HEK293 (cell line): Measurements from ENCODE around the gene TRAK2.

Experiments
- CTCF ChIA-PET: fragments of 350-600 bp; formaldehyde crosslinking; extraction: SDS; loops from one replicate; lab custom pipeline; 2021; ENCODE audit warnings: antibody characterized with exemption; lab: Yijun Ruan, JAX
- POLR2A ChIA-PET: fragments of 300-600 bp; formaldehyde crosslinking; extraction: SDS; loops from one replicate; lab custom pipeline; 2020; ENCODE audit warnings: antibody characterized with exemption, inconsistent platforms; lab: Yijun Ruan, JAX
- H3K27ac ChIP-seq: fragments of 200-500 bp; sonication (Bioruptor generic); 2 replicates; pipeline ENCODE4 v1.5.1; 2014; ENCODE audit warnings: low read depth, low read length, control low read depth, inconsistent platforms; ENCODE audit errors: extremely low read depth
- H3K36me3 ChIP-seq, 2 experiments: fragments of 200-500 bp in 1 of 2; sonication (Bioruptor generic) in 1 of 2; 1 replicate in 1 of 2; 2 replicates in 1 of 2; pipeline ENCODE4 v1.5.1; 2014 to 2017; ENCODE audit warnings: inconsistent platforms in 2 of 2, low read length in 2 of 2; ENCODE audit not compliant: control insufficient read depth in 2 of 2, insufficient read depth in 1 of 2
- H3K4me1 ChIP-seq: fragments of 200-500 bp; sonication (Bioruptor generic); 2 replicates; pipeline ENCODE4 v1.5.1; 2014; ENCODE audit warnings: mild to moderate bottlenecking, low read length, inconsistent platforms; ENCODE audit not compliant: control insufficient read depth, insufficient read depth
- H3K4me3 ChIP-seq: 2 replicates; pipeline ENCODE4 v1.5.1; 2011; ENCODE audit warnings: low read depth, mild to moderate bottlenecking, control low read depth, low read length, moderate library complexity
- H3K9me3 ChIP-seq: fragments of 200-500 bp; sonication (Bioruptor generic); 2 replicates; pipeline ENCODE4 v1.5.1; 2014; ENCODE audit warnings: low read depth, low read length, inconsistent platforms; ENCODE audit not compliant: control insufficient read depth, insufficient read depth
- MZF1 ChIP-seq: fragments of 450-650 bp; formaldehyde crosslinking; IDR thresholded peaks from 2 replicates; pipeline ENCODE4 v1.5.1; 2017; ENCODE audit warnings: missing biosample characterization, missing genetic modification characterization, borderline replicate concordance
- ZBTB1 ChIP-seq: fragments of 450-650 bp; formaldehyde crosslinking; IDR thresholded peaks from 2 replicates; pipeline ENCODE4 v1.5.1; 2016; ENCODE audit warnings: missing biosample characterization, missing genetic modification characterization
- ZBTB21 ChIP-seq: fragments of 450-650 bp; formaldehyde crosslinking; IDR thresholded peaks from 2 replicates; pipeline ENCODE4 v1.5.1; 2017; ENCODE audit warnings: missing biosample characterization, missing genetic modification characterization
- ZIC2 ChIP-seq: fragments of 450-650 bp; formaldehyde crosslinking; IDR thresholded peaks from 2 replicates; pipeline ENCODE4 v1.5.1; 2016; ENCODE audit warnings: missing biosample characterization, missing genetic modification characterization
- ZNF121 ChIP-seq: fragments of 450-650 bp; formaldehyde crosslinking; IDR thresholded peaks from 2 replicates; pipeline ENCODE4 v1.5.1; 2016; ENCODE audit warnings: missing biosample characterization, missing genetic modification characterization
- ZNF133 ChIP-seq: fragments of 450-650 bp; formaldehyde crosslinking; IDR thresholded peaks from 2 replicates; pipeline ENCODE4 v1.5.1; 2016; ENCODE audit warnings: missing biosample characterization, missing genetic modification characterization
- ZNF792 ChIP-seq: fragments of 450-650 bp; formaldehyde crosslinking; IDR thresholded peaks from 2 replicates; pipeline ENCODE4 v1.5.1; 2016; ENCODE audit warnings: missing biosample characterization, missing genetic modification characterization
- ZNF843 ChIP-seq: fragments of 450-650 bp; formaldehyde crosslinking; IDR thresholded peaks from 2 replicates; pipeline ENCODE4 v1.5.1; 2016; ENCODE audit warnings: missing biosample characterization, missing genetic modification characterization
- TF ChIP-seq, protein P1 (sequence below): fragments of 450-650 bp; formaldehyde crosslinking; IDR thresholded peaks from 2 replicates; pipeline ENCODE4 v1.5.1; 2016; ENCODE audit warnings: missing biosample characterization, missing genetic modification characterization
- TF ChIP-seq, protein P2 (sequence below): fragments of 450-650 bp; formaldehyde crosslinking; IDR thresholded peaks from 2 replicates; pipeline ENCODE4 v1.5.1; 2016; ENCODE audit warnings: missing biosample characterization, missing genetic modification characterization, borderline replicate concordance
- TF ChIP-seq, protein P3 (sequence below): fragments of 450-650 bp; formaldehyde crosslinking; IDR thresholded peaks from 2 replicates; pipeline ENCODE4 v1.5.1; 2016; ENCODE audit warnings: missing biosample characterization, missing genetic modification characterization
- TF ChIP-seq, protein P4 (sequence below): fragments of 450-650 bp; formaldehyde crosslinking; IDR thresholded peaks from 2 replicates; pipeline ENCODE4 v1.5.1; 2016; ENCODE audit warnings: missing biosample characterization, missing genetic modification characterization
- TF ChIP-seq, protein P5 (sequence below): fragments of 450-650 bp; formaldehyde crosslinking; IDR thresholded peaks from 2 replicates; pipeline ENCODE4; 2016; ENCODE audit warnings: missing biosample characterization, missing genetic modification characterization
- TF ChIP-seq, protein P6 (sequence below): fragments of 450-650 bp; formaldehyde crosslinking; IDR thresholded peaks from 2 replicates; pipeline ENCODE4 v1.5.1; 2016; ENCODE audit warnings: missing biosample characterization, missing genetic modification characterization

TRAK2 gene

DNA sequence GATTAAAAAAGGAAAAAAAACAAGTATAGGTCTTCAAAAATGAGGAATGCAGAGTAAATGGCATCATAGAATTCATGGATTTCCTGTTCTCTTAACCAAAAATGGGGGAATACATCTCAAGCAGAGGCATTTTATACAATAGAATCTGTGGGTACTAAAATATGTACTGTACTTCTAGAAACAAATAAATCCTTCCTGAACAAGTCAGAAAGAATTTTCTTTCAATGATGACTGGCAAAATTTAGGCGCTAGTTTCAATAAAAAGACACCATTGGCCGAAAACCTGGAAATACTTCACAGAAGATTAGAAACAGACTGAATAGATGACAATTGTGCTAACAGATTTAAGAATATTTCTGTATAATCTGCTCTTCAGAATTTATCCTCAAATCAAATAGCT is 15.1 kb downstream of the TRAK2 start:
- no peak overlapping the region for H3K4me3 ChIP-seq
- H3K9me3 ChIP-seq = no peaks in the 10 kb centered on the region
- H3K27ac ChIP-seq = no peak overlapping the region
- H3K36me3 ChIP-seq = no peaks in the 10 kb centered on the region
- ChIA-PET CTCF (no interaction called here), POLR2A (no interaction called here)
- H3K4me1 ChIP-seq = peaks cover 6% of the 10 kb centered on the region
- TF ChIP-seq ZNF133 (no peak), ZNF792 (tag by site-specific recombination) (no peak), ZBTB21 (tag by site-specific recombination) (no peak), ZBTB1 (no peak), ZIC2 (tag by site-specific recombination) (no peak), MZF1 (tag by site-specific recombination) (no peak), ZNF843 (no peak), ZNF121 (tag by site-specific recombination) (no peak)
- TF ChIP-seq, protein P1, sequence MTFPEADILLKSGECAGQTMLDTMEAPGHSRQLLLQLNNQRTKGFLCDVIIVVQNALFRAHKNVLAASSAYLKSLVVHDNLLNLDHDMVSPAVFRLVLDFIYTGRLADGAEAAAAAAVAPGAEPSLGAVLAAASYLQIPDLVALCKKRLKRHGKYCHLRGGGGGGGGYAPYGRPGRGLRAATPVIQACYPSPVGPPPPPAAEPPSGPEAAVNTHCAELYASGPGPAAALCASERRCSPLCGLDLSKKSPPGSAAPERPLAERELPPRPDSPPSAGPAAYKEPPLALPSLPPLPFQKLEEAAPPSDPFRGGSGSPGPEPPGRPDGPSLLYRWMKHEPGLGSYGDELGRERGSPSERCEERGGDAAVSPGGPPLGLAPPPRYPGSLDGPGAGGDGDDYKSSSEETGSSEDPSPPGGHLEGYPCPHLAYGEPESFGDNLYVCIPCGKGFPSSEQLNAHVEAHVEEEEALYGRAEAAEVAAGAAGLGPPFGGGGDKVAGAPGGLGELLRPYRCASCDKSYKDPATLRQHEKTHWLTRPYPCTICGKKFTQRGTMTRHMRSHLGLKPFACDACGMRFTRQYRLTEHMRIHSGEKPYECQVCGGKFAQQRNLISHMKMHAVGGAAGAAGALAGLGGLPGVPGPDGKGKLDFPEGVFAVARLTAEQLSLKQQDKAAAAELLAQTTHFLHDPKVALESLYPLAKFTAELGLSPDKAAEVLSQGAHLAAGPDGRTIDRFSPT (tag by site-specific recombination) = no peak
- TF ChIP-seq, protein P2, sequence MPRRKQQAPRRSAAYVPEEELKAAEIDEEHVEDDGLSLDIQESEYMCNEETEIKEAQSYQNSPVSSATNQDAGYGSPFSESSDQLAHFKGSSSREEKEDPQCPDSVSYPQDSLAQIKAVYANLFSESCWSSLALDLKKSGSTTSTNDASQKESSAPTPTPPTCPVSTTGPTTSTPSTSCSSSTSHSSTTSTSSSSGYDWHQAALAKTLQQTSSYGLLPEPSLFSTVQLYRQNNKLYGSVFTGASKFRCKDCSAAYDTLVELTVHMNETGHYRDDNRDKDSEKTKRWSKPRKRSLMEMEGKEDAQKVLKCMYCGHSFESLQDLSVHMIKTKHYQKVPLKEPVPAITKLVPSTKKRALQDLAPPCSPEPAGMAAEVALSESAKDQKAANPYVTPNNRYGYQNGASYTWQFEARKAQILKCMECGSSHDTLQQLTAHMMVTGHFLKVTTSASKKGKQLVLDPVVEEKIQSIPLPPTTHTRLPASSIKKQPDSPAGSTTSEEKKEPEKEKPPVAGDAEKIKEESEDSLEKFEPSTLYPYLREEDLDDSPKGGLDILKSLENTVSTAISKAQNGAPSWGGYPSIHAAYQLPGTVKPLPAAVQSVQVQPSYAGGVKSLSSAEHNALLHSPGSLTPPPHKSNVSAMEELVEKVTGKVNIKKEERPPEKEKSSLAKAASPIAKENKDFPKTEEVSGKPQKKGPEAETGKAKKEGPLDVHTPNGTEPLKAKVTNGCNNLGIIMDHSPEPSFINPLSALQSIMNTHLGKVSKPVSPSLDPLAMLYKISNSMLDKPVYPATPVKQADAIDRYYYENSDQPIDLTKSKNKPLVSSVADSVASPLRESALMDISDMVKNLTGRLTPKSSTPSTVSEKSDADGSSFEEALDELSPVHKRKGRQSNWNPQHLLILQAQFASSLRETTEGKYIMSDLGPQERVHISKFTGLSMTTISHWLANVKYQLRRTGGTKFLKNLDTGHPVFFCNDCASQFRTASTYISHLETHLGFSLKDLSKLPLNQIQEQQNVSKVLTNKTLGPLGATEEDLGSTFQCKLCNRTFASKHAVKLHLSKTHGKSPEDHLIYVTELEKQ (tag by site-specific recombination) = no peak
- TF ChIP-seq, protein P3, sequence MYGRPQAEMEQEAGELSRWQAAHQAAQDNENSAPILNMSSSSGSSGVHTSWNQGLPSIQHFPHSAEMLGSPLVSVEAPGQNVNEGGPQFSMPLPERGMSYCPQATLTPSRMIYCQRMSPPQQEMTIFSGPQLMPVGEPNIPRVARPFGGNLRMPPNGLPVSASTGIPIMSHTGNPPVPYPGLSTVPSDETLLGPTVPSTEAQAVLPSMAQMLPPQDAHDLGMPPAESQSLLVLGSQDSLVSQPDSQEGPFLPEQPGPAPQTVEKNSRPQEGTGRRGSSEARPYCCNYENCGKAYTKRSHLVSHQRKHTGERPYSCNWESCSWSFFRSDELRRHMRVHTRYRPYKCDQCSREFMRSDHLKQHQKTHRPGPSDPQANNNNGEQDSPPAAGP (tag by site-specific recombination) = no peak
- TF ChIP-seq, protein P4, sequence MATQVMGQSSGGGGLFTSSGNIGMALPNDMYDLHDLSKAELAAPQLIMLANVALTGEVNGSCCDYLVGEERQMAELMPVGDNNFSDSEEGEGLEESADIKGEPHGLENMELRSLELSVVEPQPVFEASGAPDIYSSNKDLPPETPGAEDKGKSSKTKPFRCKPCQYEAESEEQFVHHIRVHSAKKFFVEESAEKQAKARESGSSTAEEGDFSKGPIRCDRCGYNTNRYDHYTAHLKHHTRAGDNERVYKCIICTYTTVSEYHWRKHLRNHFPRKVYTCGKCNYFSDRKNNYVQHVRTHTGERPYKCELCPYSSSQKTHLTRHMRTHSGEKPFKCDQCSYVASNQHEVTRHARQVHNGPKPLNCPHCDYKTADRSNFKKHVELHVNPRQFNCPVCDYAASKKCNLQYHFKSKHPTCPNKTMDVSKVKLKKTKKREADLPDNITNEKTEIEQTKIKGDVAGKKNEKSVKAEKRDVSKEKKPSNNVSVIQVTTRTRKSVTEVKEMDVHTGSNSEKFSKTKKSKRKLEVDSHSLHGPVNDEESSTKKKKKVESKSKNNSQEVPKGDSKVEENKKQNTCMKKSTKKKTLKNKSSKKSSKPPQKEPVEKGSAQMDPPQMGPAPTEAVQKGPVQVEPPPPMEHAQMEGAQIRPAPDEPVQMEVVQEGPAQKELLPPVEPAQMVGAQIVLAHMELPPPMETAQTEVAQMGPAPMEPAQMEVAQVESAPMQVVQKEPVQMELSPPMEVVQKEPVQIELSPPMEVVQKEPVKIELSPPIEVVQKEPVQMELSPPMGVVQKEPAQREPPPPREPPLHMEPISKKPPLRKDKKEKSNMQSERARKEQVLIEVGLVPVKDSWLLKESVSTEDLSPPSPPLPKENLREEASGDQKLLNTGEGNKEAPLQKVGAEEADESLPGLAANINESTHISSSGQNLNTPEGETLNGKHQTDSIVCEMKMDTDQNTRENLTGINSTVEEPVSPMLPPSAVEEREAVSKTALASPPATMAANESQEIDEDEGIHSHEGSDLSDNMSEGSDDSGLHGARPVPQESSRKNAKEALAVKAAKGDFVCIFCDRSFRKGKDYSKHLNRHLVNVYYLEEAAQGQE = no peak
- TF ChIP-seq, protein P5, sequence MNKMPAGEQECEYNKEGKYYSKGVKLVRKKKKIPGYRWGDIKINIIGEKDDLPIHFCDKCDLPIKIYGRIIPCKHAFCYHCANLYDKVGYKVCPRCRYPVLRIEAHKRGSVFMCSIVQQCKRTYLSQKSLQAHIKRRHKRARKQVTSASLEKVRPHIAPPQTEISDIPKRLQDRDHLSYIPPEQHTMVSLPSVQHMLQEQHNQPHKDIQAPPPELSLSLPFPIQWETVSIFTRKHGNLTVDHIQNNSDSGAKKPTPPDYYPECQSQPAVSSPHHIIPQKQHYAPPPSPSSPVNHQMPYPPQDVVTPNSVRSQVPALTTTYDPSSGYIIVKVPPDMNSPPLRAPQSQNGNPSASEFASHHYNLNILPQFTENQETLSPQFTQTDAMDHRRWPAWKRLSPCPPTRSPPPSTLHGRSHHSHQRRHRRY (tag by site-specific recombination) = no peak
- TF ChIP-seq, protein P6, sequence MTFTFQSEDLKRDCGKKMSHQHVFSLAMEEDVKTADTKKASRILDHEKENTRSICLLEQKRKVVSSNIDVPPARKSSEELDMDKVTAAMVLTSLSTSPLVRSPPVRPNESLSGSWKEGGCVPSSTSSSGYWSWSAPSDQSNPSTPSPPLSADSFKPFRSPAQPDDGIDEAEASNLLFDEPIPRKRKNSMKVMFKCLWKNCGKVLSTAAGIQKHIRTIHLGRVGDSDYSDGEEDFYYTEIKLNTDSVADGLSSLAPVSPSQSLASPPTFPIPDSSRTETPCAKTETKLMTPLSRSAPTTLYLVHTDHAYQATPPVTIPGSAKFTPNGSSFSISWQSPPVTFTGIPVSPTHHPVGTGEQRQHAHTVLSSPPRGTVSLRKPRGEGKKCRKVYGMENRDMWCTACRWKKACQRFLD (tag by site-specific recombination) = no peak
